D721Med (cell line): Measurements from ENCODE around the gene TSPAN31.

Experiments used
- DNase-seq: peaks from one replicate; pipeline ENCODE4 v3.0.0; 2011; ENCODE audit warnings: low spot score; ENCODE audit not compliant: insufficient read length
- FAIRE-seq: peaks from 2 replicates; lab custom pipeline; 2011; peaks lifted over from hg19 to GRCh38; lab: Jason Lieb, UNC
- CTCF ChIP-seq: IDR thresholded peaks from 2 replicates; pipeline ENCODE4 v1.5.1; 2012; ENCODE audit warnings: mild to moderate bottlenecking, control low read depth; ENCODE audit not compliant: insufficient read depth; ENCODE audit errors: missing control alignments

The TSPAN31 gene

GRCh38 chr12:57733928-57734327 is 10.9 kb upstream of the TSPAN31 start:
- no peak for TF ChIP-seq CTCF
- no peak for FAIRE-seq
- DNase-seq = no peak

- no peak for FAIRE-seq
- no peak for DNase-seq
- TF ChIP-seq CTCF = no peak
Observed at GRCh38 chr12:57734591-57734990, 10.2 kb upstream of the TSPAN31 start.

GRCh38 chr12:57735198-57735855 is 9.5 kb upstream of the TSPAN31 start:
- no peak for FAIRE-seq
- no peak for DNase-seq
- TF ChIP-seq CTCF = no peak

- TF ChIP-seq CTCF = peak; percentile 24
- DNase-seq (no peak), FAIRE-seq (no peak)
Observed at GRCh38 chr12:57735952-57736740, 8.7 kb upstream of the TSPAN31 start.

- no peak for DNase-seq
- TF ChIP-seq CTCF = no peak
- no peak for FAIRE-seq
Observed at GRCh38 chr12:57736741-57737466, 7.9 kb upstream of the TSPAN31 start.

GRCh38 chr12:57737467-57738460 is 7.1 kb upstream of the TSPAN31 start:
- FAIRE-seq (no peak), DNase-seq (no peak)
- TF ChIP-seq CTCF = peak; percentile 27
